SU-DHL-6 (cell line): Measurements from ENCODE around the gene GABRP.

ENCODE experiments used
- CTCF ChIP-seq: fragments of 200-600 bp; sonication (generic); IDR thresholded peaks from one replicate; pipeline ENCODE4 v1.5.1; 2017; ENCODE audit warnings: antibody characterized with exemption, mild to moderate bottlenecking, low read length, moderate library complexity; ENCODE audit not compliant: insufficient read depth, poor library complexity, severe bottlenecking
- EZH2phosphoT487 ChIP-seq: fragments of 200-600 bp; sonication (generic), shearing (Covaris generic); conservative IDR thresholded peaks from 2 replicates; pipeline ENCODE4 v1.6.1; 2018; ENCODE audit warnings: mild to moderate bottlenecking, antibody characterized with exemption, low read length, moderate library complexity, mixed read lengths

- TF ChIP-seq CTCF (no peak), EZH2phosphoT487 (no peak)
Observed at GRCh38 chr5:170843870-170844269, 60.3 kb downstream of the GABRP start.
